ENCODE measurements around the gene MEIOB. TPM values are rescaled to one million over a fixed set of nuclear protein-coding genes. Genes with fewer than 3 reads are reported as not detected.

Gene MEIOB
- total RNA-seq, 3 donors from 2014 or later (not counting 1 experiment from before 2014, with no cell fraction given) = not detected

DNA sequence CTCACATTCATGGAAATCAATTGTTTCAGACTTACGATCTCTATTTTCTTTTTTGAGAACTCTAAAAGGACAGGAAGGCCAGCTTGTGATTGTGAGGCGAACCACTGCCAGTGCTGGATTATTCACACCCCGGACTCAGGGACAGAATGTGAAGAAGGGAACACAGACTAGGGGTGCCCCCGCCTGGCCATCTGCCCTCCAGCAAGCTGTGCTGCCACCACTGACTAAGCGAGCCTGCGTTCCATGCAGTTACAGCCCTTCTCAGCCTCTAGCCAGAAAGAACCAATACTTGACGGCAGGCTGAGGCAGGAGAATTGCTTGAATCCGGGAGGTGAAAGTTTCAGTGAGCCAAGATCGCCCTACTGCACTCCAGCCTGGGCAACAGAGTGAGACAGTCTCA lies 48.1 kb downstream of the MEIOB start:
- WGBS (ENCODE audit: insufficient coverage) = 91% methylated on average over 9 of the region's 9 CpGs
- Mint-ChIP-seq H3K9me3 (no peaks in the 10 kb centered on the region), H3K36me3 (no peaks in the 10 kb centered on the region), H3K4me3 (no peak overlapping the region), H3K4me1 (peaks cover 9 to 23% of the 10 kb centered on the region in 2 donors), H3K27me3 (ENCODE audit: low read depth in 2 of 2) (no peaks in the 10 kb centered on the region), H3K27ac (no peak overlapping the region)
- no peak overlapping the region for H3K4me3 ChIP-seq (ENCODE audit: low read length)
- no peak for ATAC-seq
- TF ChIP-seq, protein P1, sequence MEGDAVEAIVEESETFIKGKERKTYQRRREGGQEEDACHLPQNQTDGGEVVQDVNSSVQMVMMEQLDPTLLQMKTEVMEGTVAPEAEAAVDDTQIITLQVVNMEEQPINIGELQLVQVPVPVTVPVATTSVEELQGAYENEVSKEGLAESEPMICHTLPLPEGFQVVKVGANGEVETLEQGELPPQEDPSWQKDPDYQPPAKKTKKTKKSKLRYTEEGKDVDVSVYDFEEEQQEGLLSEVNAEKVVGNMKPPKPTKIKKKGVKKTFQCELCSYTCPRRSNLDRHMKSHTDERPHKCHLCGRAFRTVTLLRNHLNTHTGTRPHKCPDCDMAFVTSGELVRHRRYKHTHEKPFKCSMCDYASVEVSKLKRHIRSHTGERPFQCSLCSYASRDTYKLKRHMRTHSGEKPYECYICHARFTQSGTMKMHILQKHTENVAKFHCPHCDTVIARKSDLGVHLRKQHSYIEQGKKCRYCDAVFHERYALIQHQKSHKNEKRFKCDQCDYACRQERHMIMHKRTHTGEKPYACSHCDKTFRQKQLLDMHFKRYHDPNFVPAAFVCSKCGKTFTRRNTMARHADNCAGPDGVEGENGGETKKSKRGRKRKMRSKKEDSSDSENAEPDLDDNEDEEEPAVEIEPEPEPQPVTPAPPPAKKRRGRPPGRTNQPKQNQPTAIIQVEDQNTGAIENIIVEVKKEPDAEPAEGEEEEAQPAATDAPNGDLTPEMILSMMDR (IDR thresholded peaks at IDR 0.05) = no peak
- intact Hi-C loops (cut with micrococcal nuclease) = no loop called here
- no peak for DNase-seq
- H3K9me3 ChIP-seq (ENCODE audit: control insufficient read depth, insufficient read depth, low read length) = no peaks in the 10 kb centered on the region
- peaks cover 23% of the 10 kb centered on the region for H3K4me1 ChIP-seq (ENCODE audit: control insufficient read depth, insufficient read depth, low read length)
- H3K27me3 ChIP-seq (ENCODE audit: control insufficient read depth, insufficient read depth, low read length) = no peaks in the 10 kb centered on the region
- H3K36me3 ChIP-seq (ENCODE audit: control insufficient read depth, insufficient read depth, low read length) = peaks cover 31% of the 10 kb centered on the region
- no peak overlapping the region for H3K27ac ChIP-seq (ENCODE audit: low read length)

DNA sequence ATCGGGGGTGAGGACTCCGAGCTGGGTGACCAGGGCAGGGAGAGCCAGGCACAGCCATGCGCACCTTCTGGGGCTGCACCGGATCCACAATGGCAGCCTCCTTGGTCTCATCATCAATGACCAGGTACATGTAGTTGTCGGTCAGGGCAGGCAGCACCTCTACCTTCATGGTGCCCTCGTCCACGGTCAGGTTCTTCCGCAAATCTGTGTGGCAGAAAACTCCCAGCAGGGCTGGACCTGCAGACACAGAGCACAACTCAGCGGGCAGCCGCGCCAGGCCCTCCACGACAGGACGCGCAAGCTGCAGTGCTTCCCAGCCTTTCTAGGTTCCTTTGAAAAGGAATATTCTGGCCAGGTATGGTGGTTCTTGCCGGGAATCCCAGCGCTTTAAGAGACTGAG lies 49.2 kb downstream of the MEIOB start:
- H3K36me3 ChIP-seq (ENCODE audit: control insufficient read depth, insufficient read depth, low read length) = peaks cover 32% of the 10 kb centered on the region
- TF ChIP-seq, protein P1 (IDR thresholded peaks at IDR 0.05) = no peak
- no peaks in the 10 kb centered on the region for H3K27me3 ChIP-seq (ENCODE audit: control insufficient read depth, insufficient read depth, low read length)
- Mint-ChIP-seq H3K4me1 (peaks cover 8 to 22% of the 10 kb centered on the region in 2 donors), H3K9me3 (no peaks in the 10 kb centered on the region), H3K36me3 (no peaks in the 10 kb centered on the region), H3K27ac (no peak overlapping the region), H3K27me3 (ENCODE audit: low read depth in 2 of 2) (no peaks in the 10 kb centered on the region), H3K4me3 (no peak overlapping the region)
- no peak for ATAC-seq
- intact Hi-C loops (cut with micrococcal nuclease) = no loop called here
- no peak overlapping the region for H3K27ac ChIP-seq (ENCODE audit: low read length)
- H3K4me1 ChIP-seq (ENCODE audit: control insufficient read depth, insufficient read depth, low read length) = peaks cover 20% of the 10 kb centered on the region
- H3K9me3 ChIP-seq (ENCODE audit: control insufficient read depth, insufficient read depth, low read length) = no peaks in the 10 kb centered on the region
- DNase-seq = no peak
- WGBS (ENCODE audit: insufficient coverage) = 95% methylated on average over 16 of the region's 16 CpGs
- no peak overlapping the region for H3K4me3 ChIP-seq (ENCODE audit: low read length)

DNA sequence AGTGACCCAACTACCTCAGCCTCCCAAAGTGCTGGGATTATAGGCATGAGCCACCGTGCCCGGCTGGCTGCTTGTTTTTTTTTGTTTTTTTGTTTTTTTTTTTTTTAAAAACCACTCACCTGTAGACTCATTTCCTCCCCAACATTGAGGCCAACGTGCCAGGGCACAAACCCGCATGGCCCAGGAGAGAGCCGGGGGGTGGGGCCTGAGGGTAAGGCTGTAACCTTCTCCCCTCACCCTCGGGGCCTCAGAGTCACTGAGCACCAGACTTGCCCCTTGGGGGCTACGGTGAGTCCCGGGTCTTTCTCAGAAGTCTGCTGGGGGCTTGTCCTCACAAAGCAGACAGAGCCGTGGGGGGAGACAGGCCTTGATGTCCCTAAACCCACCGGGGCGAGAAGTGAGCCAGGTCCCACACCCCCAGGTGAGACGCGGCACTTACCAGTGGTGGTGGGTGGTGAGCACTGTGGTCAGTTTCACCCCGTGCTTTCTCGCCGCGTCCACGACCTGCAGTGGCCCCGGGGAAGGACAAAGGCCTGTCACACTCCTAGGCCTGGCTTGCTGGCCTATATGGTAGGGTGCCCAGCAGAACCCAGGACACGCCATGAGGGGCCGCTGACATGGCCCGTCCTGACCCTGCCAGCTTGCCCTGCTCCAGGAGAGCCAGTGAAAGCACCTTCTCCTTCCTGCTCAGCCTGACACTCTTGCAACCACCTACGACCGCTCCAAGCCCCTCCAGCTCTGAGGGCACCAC lies 49.9 kb downstream of the MEIOB start:
- Mint-ChIP-seq H3K27me3 (ENCODE audit: low read depth in 2 of 2) (no peaks in the 10 kb centered on the region), H3K36me3 (no peaks in the 10 kb centered on the region), H3K4me3 (no peak overlapping the region), H3K27ac (no peak overlapping the region), H3K9me3 (no peaks in the 10 kb centered on the region), H3K4me1 (peaks cover under 1 to 15% of the 10 kb centered on the region in 2 donors)
- 94% methylated on average over 22 of the region's 24 CpGs for WGBS (ENCODE audit: insufficient coverage)
- DNase-seq (no peak), ATAC-seq (no peak)
- H3K27ac ChIP-seq (ENCODE audit: low read length) = no peak overlapping the region
- peaks cover 13% of the 10 kb centered on the region for H3K4me1 ChIP-seq (ENCODE audit: control insufficient read depth, insufficient read depth, low read length)
- no peaks in the 10 kb centered on the region for H3K9me3 ChIP-seq (ENCODE audit: control insufficient read depth, insufficient read depth, low read length)
- TF ChIP-seq, protein P1 (IDR thresholded peaks at IDR 0.05) = no peak
- H3K36me3 ChIP-seq (ENCODE audit: control insufficient read depth, insufficient read depth, low read length) = peaks cover 36% of the 10 kb centered on the region
- no peak overlapping the region for H3K4me3 ChIP-seq (ENCODE audit: low read length)
- no peaks in the 10 kb centered on the region for H3K27me3 ChIP-seq (ENCODE audit: control insufficient read depth, insufficient read depth, low read length)
- intact Hi-C loops (cut with micrococcal nuclease) = no loop called here

DNA sequence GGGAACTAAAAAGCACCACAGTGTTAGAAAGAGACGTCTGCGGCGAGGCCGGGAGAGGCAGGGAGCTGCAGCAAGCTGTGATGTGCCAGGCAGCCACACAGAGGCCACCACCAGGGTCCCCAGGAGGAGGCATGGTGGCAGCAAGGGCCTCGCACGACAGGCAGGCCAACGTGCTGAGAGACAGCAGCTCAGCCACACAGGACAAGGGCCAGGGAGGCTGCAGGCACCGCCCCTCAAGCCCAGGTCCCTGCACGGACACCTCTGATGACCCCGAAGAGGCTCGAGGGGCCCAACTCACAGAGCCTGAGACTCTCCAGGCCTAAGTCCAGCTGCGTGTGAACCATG lies 51.0 kb downstream of the MEIOB start:
- no peaks in the 10 kb centered on the region for H3K9me3 Mint-ChIP-seq
- no peak overlapping the region for H3K27ac ChIP-seq (ENCODE audit: low read length)
- H3K36me3 Mint-ChIP-seq = no peaks in the 10 kb centered on the region
- WGBS (ENCODE audit: insufficient coverage) = 95% methylated on average over 12 of the region's 12 CpGs
- peaks cover 0 to 11% of the 10 kb centered on the region in 2 donors for H3K4me1 Mint-ChIP-seq
- H3K27me3 Mint-ChIP-seq (ENCODE audit: low read depth in 2 of 2) = no peaks in the 10 kb centered on the region
- no peaks in the 10 kb centered on the region for H3K9me3 ChIP-seq (ENCODE audit: control insufficient read depth, insufficient read depth, low read length)
- peaks cover 12% of the 10 kb centered on the region for H3K4me1 ChIP-seq (ENCODE audit: control insufficient read depth, insufficient read depth, low read length)
- intact Hi-C loops (cut with micrococcal nuclease) = no loop called here
- TF ChIP-seq, protein P1 (IDR thresholded peaks at IDR 0.05) = no peak
- no peaks in the 10 kb centered on the region for H3K27me3 ChIP-seq (ENCODE audit: control insufficient read depth, insufficient read depth, low read length)
- no peak overlapping the region for H3K4me3 ChIP-seq (ENCODE audit: low read length)
- H3K36me3 ChIP-seq (ENCODE audit: control insufficient read depth, insufficient read depth, low read length) = peaks cover 45% of the 10 kb centered on the region
- DNase-seq = no peak
- no peak overlapping the region for H3K4me3 Mint-ChIP-seq
- no peak overlapping the region for H3K27ac Mint-ChIP-seq
- no peak for ATAC-seq

Measured in natural killer cell (primary cell).